Ecto neural progenitor cell (in vitro differentiated cells): Measurements from ENCODE around the gene PALS1.
A peak's percentile ranks its signal among the peaks of the same experiment; 100 is the strongest.

ENCODE experiments used
- DNase-seq: peaks from one replicate; pipeline ENCODE4 v3.0.0-alpha.2; 2018; ENCODE audit warnings: low spot score

Gene PALS1

DNA sequence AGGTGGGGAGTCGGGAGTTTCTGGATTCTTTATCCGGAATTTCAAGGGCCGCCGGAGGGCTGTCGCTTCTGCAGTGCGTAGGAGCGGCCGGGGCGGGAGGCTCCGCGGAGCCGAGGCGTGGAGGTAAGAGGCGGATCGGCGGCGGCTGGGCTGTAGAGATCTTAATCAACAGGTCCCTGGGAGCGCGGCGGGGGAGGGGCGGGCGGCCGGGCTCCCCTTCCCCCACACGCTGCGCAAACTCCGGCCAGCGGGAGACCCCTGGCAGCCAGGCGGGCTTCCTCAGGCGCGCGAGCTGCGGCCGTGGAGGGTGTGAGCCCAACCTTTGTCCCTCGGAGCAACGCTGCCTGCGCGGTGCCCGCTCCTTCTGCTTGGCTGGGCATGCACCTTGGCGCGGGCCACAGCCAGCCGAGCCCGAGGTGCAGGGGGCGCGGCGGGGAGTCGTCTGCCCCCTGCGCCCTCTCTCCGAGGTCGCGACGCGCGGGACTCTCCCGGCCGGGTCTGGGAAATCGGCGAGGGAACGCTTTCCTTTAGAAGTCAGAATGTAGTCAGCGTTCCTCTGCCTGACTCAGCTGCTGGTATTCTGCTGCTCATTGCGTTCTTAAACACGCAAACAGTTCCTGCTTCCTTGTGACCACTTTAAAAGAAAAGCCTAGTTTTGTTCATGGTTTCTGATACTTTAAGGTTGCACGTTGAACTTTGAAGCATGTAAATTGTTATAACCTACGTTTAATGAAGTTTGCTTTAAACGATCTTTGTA, at the start of gene PALS1:
Gene PALS1, plus strand, starts transcription at position 25 of the 757 bp plus-strand sequence. CDS start 37,736 bp downstream, outside the sequence.
- no peak for DNase-seq

GRCh38 chr14:67191768-67192290, 49.4 kb upstream of the PALS1 start:
- DNase-seq: no peak

GRCh38 chr14:67192366-67192765, 48.9 kb upstream of the PALS1 start:
- no peak for DNase-seq

GRCh38 chr14:67195279-67195678, 46.0 kb upstream of the PALS1 start:
- no peak for DNase-seq

DNA sequence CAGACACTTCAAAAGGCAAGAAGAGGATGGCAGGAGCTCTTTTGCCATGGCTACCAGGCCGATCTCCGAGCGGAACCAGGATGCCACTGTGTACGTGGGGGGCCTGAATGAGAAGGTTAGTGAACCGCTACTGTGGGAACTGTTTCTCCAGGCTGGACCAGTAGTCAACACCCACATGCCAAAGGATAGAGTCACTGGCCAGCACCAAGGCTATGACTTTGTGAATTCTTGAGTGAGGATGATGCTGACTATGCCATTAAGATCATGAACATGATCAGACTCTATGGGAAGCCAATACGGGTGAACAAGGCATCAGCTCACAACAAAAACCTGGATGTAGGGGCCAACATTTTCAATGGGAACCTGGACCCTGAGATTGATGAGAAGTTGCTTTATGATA, 42.2 kb upstream of the PALS1 start:
- DNase-seq: no peak

GRCh38 chr14:67207810-67208209, 33.4 kb upstream of the PALS1 start:
- no peak for DNase-seq

GRCh38 chr14:67218126-67218525, 23.1 kb upstream of the PALS1 start:
- no peak for DNase-seq

DNA sequence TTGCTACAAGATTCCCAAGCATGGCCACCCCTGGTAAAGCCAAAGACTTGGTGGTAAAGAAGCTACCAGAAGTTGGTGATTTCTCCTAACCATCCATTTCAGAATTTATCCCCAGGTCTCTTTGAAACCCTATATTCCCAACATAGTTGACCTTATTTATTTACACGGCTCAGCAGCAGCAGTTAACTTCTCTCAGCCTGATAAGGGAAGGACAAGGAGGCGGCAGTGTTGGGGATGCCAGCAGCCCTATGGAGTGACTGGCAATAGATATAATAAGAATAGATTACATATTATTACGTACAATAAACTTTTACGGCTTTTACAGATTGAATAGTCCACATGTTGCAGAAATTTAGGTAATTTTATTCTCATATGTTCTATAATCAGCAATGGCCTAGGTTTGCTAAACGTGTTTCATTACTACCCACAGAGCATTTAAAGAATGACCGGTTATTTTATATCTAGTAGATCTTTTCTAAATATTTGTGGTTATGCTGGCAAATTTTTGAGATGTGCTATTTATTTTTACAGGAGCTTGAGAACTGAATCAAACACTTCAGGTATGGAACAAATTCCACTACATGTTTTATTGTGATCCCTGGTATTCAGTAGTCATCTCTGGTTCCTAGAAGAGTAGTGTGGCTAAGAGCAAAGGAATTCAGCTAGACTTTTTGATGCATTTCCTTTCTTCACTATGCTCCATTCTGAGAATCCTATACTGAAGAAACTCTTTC, 19.8 kb upstream of the PALS1 start:
- no peak for DNase-seq

GRCh38 chr14:67221982-67222328, 19.3 kb upstream of the PALS1 start:
- DNase-seq: no peak

GRCh38 chr14:67225523-67225922, 15.7 kb upstream of the PALS1 start:
- no peak for DNase-seq

DNA sequence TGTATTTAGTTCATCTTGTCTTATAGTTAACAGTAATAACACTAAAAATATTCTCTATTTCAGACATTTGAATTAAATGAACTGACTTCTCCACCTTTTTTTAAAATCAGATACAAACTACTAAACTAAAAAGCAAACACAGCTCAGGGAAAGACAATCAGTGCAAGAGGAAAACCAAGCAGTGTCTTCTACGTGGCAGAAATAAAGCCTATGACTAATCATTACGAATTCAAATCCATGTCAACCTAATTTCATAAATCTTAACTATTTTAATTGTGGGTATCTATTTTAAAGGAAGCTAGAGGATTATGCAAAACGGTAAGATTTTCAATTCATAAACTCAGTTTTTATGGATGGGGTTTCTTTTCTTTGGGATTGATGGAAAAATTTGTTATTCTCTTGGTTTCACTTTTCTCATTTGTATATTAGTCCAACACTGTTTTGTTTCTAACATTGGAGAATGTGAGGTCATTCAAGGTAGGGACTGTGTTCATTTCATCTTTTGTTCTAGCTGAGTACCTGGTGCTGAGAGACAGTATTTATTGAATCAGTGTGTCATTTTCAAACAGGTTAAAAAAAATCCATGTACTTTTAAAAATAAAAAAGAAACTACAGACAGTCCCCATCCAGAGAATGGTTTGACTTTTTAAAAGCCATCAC, 12.8 kb upstream of the PALS1 start:
- DNase-seq: no peak

- DNase-seq: no peak
Measured at GRCh38 chr14:67232066-67232465, 9.2 kb upstream of the PALS1 start.

- no peak for DNase-seq
Measured at GRCh38 chr14:67232621-67233020, 8.6 kb upstream of the PALS1 start.

GRCh38 chr14:67237591-67237990, 3.6 kb upstream of the PALS1 start:
- no peak for DNase-seq

DNA sequence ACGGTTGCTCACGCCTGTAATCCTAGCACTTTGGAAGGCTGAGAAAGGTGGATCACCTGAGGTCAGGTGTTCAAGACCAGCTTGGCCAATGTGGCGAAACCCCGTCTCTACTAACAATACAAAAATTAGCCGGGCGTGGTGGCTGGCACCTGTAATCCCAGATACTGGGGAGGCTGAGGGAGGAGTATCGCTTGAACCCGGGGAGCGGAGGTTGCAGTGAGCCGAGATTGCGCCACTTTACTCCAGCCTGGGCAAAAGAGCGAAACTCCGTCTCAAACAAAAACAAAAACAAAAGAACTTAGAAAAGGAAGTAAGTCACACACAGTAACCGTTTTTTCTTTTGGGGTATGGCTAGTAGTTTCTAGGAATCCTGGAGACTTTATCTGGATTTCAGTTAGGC, 1.7 kb upstream of the PALS1 start:
- DNase-seq: no peak

GRCh38 chr14:67240168-67240932, 885 bp upstream of the PALS1 start:
- DNase-seq: peak; percentile 59

GRCh38 chr14:67240978-67241410, 241 bp upstream of the PALS1 start:
- DNase-seq: peak; percentile 98

DNA sequence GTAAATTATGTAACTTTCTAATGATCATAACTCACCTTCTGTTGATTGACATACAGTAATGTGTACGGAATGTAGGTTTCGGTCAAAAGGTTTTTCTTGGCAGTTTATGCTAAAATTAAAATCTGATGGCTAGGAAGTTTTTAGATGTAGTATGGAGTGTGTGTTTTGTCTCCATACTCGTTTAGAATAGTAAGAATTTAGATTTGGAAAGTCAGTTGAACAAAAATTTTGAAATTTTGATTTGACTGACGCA, 859 bp downstream of the PALS1 start:
- DNase-seq: no peak

- no peak for DNase-seq
Measured at GRCh38 chr14:67245104-67245503, 3.9 kb downstream of the PALS1 start.

DNA sequence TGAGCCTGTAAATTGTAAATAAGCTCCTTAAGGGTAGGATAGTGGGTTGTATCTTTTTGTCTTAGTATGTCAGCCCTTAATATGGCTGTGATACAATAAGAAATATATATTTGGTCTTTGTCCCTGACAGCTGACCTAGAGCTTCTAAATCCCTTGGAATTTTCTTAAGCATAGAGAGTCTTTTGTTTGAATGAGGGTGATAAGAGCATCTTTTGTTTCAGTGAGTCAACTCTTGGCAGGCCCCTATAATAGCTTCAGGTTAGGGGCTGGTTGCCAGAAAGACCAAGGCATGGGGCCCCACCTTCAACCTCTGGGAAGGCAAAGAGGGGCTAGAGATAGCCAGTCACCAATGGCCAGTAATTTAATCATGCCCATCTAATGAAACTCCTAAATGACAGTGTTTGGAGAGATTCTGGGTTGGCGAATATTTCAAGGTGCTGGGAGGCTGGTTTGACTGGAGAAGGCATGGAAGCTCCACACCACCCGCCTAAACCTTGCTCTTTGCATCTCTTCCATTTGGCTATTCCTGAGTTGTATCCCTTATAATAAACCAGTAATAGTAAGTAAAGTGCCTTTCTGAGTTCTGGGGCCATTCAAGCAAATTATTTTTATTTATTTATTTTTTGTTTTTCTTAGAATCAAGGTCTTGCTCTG, 10.5 kb downstream of the PALS1 start:
- no peak for DNase-seq

DNA sequence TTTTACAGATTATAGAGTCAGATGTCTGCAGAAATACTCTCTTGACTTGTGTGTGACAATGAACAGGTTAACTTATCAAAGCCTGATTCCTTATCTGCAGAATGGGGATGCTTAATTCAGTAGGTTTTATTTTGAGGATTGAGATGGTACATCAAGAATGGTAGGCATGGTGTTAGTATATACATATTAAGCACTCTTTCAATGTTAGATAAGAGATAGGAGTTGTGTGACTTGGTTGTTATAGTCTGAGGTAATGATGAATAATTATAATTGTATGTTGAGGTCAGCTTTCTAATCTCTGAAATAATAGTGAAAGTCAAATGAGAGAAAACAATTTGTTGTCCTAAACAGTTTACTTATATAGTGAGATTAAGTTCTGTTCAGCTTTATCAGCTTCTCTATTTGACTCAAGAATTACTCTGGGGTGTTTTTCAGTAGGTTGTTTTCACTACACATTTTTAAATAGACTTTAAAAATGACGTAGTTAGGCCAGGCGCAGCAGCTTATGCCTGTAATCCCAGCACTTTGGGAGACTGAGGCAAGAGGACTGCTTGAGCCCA, 11.9 kb downstream of the PALS1 start:
- DNase-seq: no peak

- DNase-seq: no peak
Measured at GRCh38 chr14:67257906-67258305, 16.7 kb downstream of the PALS1 start.
